ENCODE data around the gene INVS. TPM values are rescaled to one million over a fixed set of nuclear protein-coding genes. Genes with fewer than 3 reads are reported as not detected.
"Not testable (repeated sequence)": the region's sequence is repeated elsewhere in the genome, so short reads cannot be mapped to it uniquely, and the experiment has no call there.

The INVS gene
- total RNA-seq, 1 experiment from 2014 or later = 21.1 TPM

DNA sequence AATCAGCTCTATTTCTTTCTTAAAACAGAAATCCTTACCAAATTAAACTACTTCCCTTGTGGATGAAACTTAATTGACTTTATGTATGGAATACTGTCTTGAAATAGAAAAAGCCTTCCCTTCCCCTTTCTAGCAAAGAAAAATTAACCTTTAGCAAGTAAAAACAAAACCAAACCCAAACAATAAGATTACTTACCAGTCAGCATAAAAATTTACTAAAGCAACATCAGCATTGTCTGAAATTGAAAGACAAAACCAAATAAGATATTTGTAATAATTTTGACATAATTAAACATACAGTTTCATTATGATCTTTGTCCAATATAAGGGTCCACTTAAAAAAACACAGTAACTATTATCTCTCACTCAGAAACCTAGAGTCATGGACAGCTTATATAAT, 41.4 kb upstream of the INVS start (continued):
- TF ChIP-seq, protein P1, sequence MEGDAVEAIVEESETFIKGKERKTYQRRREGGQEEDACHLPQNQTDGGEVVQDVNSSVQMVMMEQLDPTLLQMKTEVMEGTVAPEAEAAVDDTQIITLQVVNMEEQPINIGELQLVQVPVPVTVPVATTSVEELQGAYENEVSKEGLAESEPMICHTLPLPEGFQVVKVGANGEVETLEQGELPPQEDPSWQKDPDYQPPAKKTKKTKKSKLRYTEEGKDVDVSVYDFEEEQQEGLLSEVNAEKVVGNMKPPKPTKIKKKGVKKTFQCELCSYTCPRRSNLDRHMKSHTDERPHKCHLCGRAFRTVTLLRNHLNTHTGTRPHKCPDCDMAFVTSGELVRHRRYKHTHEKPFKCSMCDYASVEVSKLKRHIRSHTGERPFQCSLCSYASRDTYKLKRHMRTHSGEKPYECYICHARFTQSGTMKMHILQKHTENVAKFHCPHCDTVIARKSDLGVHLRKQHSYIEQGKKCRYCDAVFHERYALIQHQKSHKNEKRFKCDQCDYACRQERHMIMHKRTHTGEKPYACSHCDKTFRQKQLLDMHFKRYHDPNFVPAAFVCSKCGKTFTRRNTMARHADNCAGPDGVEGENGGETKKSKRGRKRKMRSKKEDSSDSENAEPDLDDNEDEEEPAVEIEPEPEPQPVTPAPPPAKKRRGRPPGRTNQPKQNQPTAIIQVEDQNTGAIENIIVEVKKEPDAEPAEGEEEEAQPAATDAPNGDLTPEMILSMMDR (IDR thresholded peaks at IDR 0.05 in 2 of 3, conservative IDR thresholded peaks at IDR 0.05 in 1 of 3; ENCODE audit: borderline replicate concordance in 1 of 3, insufficient read depth in 1 of 3, low read depth in 2 of 3, low read length in 2 of 3) = no peak
- TF ChIP-seq, protein P2, sequence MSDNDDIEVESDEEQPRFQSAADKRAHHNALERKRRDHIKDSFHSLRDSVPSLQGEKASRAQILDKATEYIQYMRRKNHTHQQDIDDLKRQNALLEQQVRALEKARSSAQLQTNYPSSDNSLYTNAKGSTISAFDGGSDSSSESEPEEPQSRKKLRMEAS (IDR thresholded peaks at IDR 0.05) = no peak
- TF ChIP-seq ZNF274 (IDR thresholded peaks at IDR 0.05; ENCODE audit: low read depth, low read length) = no peak

DNA sequence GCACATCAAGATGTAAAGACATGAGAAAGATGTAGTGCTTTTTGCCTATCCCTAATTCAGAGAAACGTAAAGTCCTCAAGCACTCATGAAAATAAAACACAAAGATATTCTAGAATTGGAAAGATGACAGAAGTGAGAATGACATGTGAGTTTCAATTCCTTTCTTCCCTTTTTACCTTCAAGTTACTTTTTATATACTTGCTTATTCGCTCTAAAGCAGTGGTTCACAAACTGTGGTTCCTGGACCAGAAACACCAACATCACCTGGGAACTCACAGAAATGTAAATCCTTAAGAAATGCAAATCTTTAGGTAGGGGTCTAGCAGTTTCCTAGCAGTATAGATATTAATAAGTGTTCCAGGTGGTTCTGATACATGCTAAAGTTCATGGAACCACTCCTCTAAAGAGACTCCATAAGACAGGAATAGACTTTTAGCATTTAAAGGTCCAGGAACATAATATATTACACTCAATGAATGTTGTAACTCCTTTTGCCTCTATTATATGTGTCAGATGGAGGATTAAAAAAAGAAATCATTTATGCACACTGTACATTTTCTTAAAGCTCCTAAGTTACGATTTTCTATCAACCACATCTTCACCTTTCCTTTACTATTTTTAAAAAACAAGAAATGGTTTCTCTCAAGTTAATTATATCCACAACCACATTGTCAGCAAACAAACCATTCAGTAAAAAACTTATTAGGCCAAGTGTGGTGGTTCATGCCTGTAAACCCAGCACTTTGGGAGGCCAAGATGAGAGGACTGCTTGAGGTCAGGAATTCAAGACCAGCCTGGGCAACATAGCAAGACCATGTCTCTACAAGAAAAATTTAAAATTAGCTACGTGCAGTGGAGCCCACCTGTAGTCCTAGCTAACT, 40.1 kb upstream of the INVS start:
- ChIA-PET CTCF (no interaction called here), POLR2A (no interaction called here), RAD21 (ENCODE audit: low non-redundant PET in 1 of 2, low total read pairs in 2 of 2, uncharacterized antibody in 2 of 2, unreplicated experiment in 2 of 2) (no interaction called here)
- Histone ChIP-seq H3K27ac (ENCODE audit: low read depth, low read length) (no peak overlapping the region), H3K4me1 (ENCODE audit: control insufficient read depth in 1 of 2, insufficient read depth in 2 of 2, low read length in 2 of 2) (no peaks in the 10 kb centered on the region), H3K9me2 (ENCODE audit: insufficient read depth) (no peaks in the 10 kb centered on the region), H3K4me2 (ENCODE audit: low read length) (no peak overlapping the region), H4K20me1 (ENCODE audit: insufficient read depth) (no peaks in the 10 kb centered on the region; the same call in 1 of the 2 replicates), H3K9me3 (ENCODE audit: control insufficient read depth in 1 of 2, insufficient read depth in 1 of 2, low read depth in 1 of 2, low read length in 2 of 2) (no peaks in the 10 kb centered on the region), H3K36me3 (ENCODE audit: control insufficient read depth in 1 of 2, insufficient read depth in 2 of 2, low read length in 2 of 2) (no peaks in the 10 kb centered on the region), H3K4me3 (replicated peaks in 1 of 2; ENCODE audit: low read depth in 1 of 2, low read length in 2 of 2) (no peak overlapping the region), H3K79me2 (ENCODE audit: insufficient read depth, low read length) (peaks cover 5% of the 10 kb centered on the region; the same call in 1 of the 2 replicates), H2AFZ (ENCODE audit: low read depth, low read length, poor library complexity, severe bottlenecking) (no peak overlapping the region), H3K27me3 (ENCODE audit: insufficient read depth, low read length) (no peaks in the 10 kb centered on the region), H3K9ac (ENCODE audit: low read length) (no peak overlapping the region)
- TF ChIP-seq, protein P3, sequence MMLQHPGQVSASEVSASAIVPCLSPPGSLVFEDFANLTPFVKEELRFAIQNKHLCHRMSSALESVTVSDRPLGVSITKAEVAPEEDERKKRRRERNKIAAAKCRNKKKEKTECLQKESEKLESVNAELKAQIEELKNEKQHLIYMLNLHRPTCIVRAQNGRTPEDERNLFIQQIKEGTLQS (IDR thresholded peaks at IDR 0.05) = no peak
- no peak for TF ChIP-seq JUND (IDR thresholded peaks at IDR 0.05)
- TF ChIP-seq ZFX (IDR thresholded peaks at IDR 0.05) = no peak
- TF ChIP-seq, protein P2 (IDR thresholded peaks at IDR 0.05) = no peak
- TF ChIP-seq POLR2AphosphoS5 (IDR thresholded peaks at IDR 0.05; ENCODE audit: low read depth, low read length) = no peak
- no peak for TF ChIP-seq YY1 (IDR thresholded peaks at IDR 0.05; ENCODE audit: extremely low read depth, insufficient replicate concordance, low read depth, low read length)
- no peak for TF ChIP-seq TCF7L2 (IDR thresholded peaks at IDR 0.05; ENCODE audit: borderline replicate concordance, extremely low read depth, insufficient read depth, insufficient read length)
- no TSS peak for BruUV-seq (replicated peaks)
- no peak for ATAC-seq
- intact Hi-C loops (cut with micrococcal nuclease) = no loop called here
- no peak for DNase-seq (ENCODE audit: low read depth, low spot score)

DNA sequence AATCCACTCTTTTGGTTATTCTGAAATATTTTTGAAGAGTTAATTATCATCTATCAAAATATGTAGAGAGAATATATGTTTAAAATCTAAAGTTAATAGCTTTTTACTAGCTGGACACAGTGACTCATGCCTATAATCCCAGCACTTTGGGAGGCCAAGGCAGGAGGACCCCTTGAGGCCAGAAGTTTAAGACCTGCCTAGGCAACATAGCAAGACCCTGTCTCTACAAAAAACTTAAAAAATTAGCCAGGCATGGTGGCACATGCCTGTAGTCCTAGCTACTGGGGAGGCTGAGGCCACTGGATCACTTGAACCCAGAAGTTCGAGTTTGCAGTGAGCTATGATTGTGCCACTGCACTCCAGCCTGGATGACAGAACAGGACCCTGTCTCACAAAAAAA, 36.4 kb upstream of the INVS start:
- ATAC-seq; H3K27ac ChIP-seq (ENCODE audit: low read depth, low read length); DNase-seq (ENCODE audit: low read depth, low spot score); CTCF ChIA-PET; H3K9me3 ChIP-seq (ENCODE audit: control insufficient read depth in 1 of 2, insufficient read depth in 1 of 2, low read depth in 1 of 2, low read length in 2 of 2); RAD21 ChIA-PET (ENCODE audit: low non-redundant PET in 1 of 2, low total read pairs in 2 of 2, uncharacterized antibody in 2 of 2, unreplicated experiment in 2 of 2); BruUV-seq (replicated peaks); H2AFZ ChIP-seq (ENCODE audit: low read depth, low read length, poor library complexity, severe bottlenecking); H3K4me3 ChIP-seq (replicated peaks in 1 of 2; ENCODE audit: low read depth in 1 of 2, low read length in 2 of 2); POLR2A ChIA-PET; H3K27me3 ChIP-seq (ENCODE audit: insufficient read depth, low read length); intact Hi-C loops (cut with micrococcal nuclease); H3K4me1 ChIP-seq (ENCODE audit: control insufficient read depth in 1 of 2, insufficient read depth in 2 of 2, low read length in 2 of 2); H3K36me3 ChIP-seq (ENCODE audit: control insufficient read depth in 1 of 2, insufficient read depth in 2 of 2, low read length in 2 of 2); H3K9me2 ChIP-seq (ENCODE audit: insufficient read depth); H3K4me2 ChIP-seq (ENCODE audit: low read length); H4K20me1 ChIP-seq (ENCODE audit: insufficient read depth); H3K9ac ChIP-seq (ENCODE audit: low read length): not testable (repeated sequence)
- H3K79me2 ChIP-seq (ENCODE audit: insufficient read depth, low read length) = peaks cover 11% of the 10 kb centered on the region; the same call in 1 of the 2 replicates

Measured in HCT116 (cell line).